CD4-positive, alpha-beta T cell treated with Interleukin-6 at 100 ng/mL for 8 hours (primary cell): ENCODE measurements around the gene CCDC33.

Experiments used
- DNase-seq: peaks from one replicate; pipeline ENCODE4 v3.0.0-alpha.2; 2020; ENCODE audit warnings: mixed read lengths, low spot score

CCDC33 gene

GRCh38 chr15:74229686-74230085 lies 6.4 kb upstream of the CCDC33 start:
- no peak for DNase-seq

- no peak for DNase-seq
Measured at GRCh38 chr15:74231475-74231874, 4.7 kb upstream of the CCDC33 start.

DNA sequence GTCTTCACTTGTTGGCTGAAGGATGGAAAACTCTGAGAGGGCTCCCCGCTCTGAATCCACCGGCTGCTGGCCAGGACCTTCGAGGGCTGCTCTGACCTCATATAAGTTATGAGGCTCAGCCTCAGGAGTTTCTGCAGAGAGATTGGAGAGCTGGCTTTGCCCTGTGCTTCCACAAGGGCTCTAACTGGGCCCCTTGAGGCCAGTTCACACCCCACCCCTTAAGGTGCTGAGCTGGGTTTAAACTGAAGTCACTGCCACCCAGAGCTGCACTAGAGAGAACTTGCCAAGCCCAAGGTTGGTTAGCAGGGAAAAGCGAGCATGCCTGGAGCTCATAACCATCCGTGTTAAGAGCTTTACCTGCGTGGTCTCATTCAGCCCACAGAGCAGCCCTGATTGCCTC lies 2.8 kb upstream of the CCDC33 start:
- DNase-seq, result no peak

GRCh38 chr15:74233851-74234597 lies 2.1 kb upstream of the CCDC33 start:
- DNase-seq, result no peak

DNA sequence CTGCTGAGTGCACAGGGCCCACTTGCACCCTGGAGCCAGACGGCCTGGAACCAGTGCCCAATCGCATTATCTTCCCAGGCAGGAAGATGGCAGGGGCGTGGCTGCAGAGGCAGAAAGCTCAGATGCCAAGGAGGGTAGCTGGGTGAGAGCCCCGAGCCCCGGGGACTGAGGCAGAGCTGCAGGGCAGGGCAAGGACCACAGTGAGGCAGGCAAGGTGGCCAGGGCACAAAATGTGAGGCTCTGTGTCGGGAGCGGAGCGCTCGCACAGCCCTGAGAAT lies 1.6 kb upstream of the CCDC33 start:
- no peak for DNase-seq

GRCh38 chr15:74239051-74239705 lies 3.1 kb downstream of the CCDC33 start:
- DNase-seq, result no peak

DNA sequence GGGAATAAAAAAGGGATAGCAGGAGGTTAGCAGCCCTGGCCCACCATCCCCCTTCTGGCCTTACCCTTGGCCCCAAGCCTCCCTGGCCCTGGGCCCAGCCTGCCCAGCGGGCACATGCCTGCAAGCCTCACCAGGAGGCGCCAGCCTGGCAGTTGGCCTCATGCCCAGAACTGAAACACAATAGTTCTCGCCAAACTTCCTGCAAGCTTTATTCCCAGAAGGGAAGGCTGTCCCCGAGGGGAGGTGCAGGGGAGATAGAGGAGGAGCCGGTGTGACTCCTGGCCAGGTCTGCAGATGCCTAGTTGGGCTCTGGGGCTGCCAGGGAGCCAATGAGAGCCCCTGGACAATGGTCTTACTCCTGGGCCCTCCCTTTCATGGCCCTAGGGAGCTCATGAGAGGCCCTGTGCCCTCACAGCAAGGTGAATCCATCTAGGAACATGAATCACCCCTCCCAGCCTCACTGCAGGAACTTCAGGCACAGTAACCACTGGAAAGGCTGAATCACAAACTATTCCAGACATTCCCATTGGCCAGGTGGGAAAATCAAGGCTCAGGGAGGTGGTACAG lies 4.0 kb downstream of the CCDC33 start:
- no peak for DNase-seq

GRCh38 chr15:74240897-74241614 lies 4.9 kb downstream of the CCDC33 start:
- no peak for DNase-seq

DNA sequence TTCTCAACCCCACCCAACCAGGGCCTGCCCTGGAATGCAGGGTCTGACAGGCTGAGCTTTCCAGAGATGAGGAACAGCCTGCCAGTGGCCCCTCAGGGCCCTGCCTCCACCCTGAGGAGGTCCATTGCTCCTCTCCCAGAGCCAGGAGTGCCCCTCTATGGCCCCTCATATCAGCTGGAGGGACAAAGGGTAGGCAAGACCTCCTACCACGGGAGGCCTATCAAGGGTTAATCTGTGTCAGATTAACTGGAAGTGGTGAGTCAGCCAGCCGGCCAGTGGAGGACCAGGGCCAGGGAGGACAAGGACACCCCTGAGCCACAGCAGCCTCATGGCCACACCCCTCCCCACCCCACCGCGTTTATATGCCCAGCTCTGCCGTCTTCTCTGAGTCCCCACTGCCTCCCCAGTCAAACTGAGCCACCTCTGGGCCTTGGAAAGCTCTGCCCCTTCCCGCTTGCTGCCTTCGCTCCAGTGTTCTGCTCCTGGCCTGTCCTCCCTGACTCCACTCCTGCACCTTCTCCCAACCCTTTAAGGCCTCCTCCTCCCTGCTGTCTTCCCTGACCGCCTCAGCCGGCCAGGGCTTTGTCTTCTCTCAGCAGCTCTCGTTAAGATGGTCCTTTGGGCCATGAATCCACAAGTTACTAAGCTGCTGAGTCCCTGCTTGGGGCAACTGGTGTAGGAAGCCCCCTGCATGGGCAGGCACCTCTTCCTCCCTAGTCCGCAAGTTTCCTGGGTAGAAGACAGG lies 6.5 kb downstream of the CCDC33 start:
- no peak for DNase-seq

GRCh38 chr15:74243431-74243830 lies 7.3 kb downstream of the CCDC33 start:
- DNase-seq, result no peak

- no peak for DNase-seq
Measured at GRCh38 chr15:74244822-74245341, 8.8 kb downstream of the CCDC33 start.

DNA sequence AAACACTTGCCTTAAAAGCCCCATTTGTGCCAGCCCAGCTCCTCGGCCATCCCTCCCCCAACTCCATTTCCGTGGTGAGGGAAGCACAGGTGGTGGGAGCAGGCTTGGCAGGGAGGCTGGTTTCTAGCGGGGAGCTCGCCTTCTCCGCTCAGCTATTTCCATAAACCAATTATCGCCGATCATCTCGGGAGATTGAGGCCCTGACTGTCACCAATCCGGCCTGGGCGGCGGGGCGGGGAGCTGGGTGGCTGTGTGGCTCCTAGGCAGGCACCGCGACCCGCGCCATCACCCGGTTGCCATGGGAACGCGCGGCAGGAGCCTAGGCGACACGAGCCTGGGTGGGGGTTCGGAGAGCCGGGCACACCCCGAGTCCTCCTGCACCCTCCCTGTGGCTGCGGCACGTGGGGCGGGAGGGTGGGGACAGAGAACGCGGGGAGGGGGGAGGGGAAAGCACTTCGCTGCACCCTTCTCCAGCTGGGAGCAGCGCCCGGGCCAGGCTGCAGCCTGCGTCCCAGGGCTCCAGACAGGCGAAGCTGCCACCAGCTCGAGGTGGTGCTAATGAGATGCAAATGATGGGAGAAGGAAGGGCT lies 9.3 kb downstream of the CCDC33 start:
- no peak for DNase-seq

DNA sequence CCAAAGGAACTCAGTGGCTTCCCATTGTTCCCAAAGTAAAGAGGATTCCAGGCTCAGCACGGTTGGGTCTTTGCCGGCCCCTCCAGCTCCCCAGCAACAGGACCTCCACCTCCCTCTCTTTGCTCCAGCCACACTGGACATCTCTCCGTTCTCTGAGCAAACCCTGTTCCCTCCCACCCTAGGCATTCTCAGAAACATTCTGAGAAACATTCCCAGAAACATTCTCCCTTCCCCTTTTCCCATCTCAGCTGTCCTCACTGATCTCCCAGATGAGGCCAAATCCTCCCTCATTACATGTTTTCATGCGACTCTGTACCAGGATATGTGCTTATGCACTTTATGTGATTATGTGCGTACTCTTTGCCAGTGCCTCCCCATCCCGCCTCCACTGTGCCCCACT lies 14.1 kb downstream of the CCDC33 start:
- no peak for DNase-seq

- DNase-seq, result no peak
Measured at GRCh38 chr15:74251131-74251811, 15.1 kb downstream of the CCDC33 start.

DNA sequence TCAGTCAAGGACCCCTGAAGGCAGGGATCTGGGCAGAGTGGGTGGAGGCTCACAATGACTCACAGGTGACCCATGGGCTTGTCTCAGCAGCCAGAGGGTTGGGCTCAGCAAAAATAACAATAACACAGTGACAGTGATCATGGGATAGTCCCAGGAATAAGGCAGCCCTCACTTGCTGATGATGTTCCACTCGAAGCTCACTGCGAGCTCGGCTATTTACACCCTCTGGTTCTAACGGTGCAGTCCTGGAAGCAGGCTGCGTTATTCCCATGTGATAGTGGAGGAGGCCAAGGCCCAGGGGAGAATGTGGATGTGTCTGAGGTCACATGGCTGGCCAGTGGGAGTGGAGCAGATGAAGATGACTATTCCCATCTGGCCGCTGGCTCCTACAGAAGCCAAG lies 16.2 kb downstream of the CCDC33 start:
- no peak for DNase-seq

GRCh38 chr15:74252721-74253120 lies 16.6 kb downstream of the CCDC33 start:
- DNase-seq, result no peak

GRCh38 chr15:74253211-74253921 lies 17.2 kb downstream of the CCDC33 start:
- no peak for DNase-seq

DNA sequence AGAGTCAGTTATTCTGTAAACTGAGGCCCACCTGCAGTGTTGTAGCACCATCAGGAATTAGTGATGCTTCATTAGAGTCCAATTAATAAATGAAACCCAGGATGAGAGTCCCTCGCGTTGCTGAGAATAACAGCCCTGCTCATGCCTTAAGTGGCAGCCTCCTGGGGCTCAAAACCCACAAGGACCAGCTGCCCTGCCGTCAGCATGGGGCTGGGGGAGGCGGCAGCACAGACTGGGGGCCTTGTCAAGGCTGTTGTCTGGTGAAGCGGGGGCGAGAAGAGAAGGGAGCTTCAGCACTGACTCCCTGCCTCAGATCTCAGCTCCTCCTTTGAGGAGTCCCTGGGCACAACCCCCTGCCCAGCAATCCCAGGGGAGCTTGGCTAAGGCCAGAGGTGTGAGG lies 21.0 kb downstream of the CCDC33 start:
- DNase-seq, result no peak

DNA sequence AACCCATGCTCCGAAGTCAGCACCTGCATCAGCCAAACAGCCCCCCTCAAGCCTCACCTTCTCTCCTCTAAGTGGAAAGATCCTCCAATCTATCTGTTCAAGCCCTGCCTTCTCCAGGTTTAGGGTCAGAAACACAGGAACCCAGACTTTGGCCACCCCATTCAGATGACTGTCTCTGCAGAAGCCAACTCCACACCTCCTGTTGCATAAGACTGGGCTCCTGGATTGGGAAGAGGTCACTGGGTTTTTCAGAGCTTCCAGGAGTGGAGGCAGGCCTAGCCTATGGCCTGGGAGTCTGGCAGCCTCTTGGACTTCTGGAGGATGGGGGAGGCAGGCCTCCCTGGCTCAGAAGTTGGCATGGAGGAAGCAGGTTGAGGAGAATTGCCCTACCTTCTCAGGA lies 21.5 kb downstream of the CCDC33 start:
- DNase-seq, result no peak

DNA sequence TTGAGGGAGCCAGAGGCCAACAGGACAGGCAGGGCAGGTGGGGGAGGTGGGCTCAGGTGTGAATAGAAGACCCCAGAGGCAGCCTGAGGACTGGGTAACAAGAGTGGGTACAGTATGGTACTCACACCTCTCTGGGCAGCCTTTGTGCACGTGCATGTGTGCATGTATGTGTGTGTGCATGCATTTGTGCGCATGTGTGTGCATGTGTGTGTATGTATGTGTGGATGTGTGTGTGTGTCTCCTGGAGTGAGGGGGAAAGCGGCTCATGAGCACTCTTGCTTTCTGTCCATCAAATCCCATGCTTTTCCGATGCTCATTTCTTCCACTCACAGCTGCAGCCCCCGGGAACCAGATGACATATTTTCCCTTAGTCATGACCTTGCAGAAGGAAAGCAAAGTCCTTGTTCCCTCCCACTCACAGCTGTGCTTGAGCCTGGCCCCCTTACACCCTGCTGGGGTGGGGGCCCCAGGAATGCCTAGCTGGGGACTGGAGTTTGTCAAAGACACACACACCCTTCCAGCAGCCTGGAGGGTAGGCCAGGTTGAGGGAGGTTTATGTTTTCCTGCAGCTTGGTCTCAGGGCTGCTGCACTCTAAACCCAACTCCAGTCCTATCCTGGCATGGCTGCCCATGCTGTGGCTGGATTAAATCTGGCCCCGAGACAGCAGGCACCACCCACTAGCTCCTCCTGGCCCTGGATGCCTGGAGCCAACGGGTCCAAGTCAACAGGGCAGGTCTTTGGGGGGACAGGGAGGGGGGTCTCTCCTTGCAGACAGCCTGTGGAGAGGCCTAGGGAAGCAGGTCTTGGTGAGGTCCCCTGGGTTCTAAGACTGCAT lies 22.5 kb downstream of the CCDC33 start:
- no peak for DNase-seq
